Body of pancreas (tissue), 4 donors: Measurements from ENCODE around the gene WDR47. TPM values are rescaled to one million over a fixed set of nuclear protein-coding genes. Genes with fewer than 3 reads are reported as not detected.
"Not testable (repeated sequence)": the region's sequence is repeated elsewhere in the genome, so short reads cannot be mapped to it uniquely, and the experiment has no call there.

ENCODE experiments used
- ATAC-seq: fragments of 150-250 bp; one replicate; pipeline ENCODE4 v1.9.1; 2016
- DNase-seq, 4 donors: peaks; one replicate each; pipeline ENCODE4 v3.0.0-alpha.2; 2019
- H3K27ac ChIP-seq, 4 donors: fragments of 200-600 bp; sonication (generic); 1 replicate in 3 of 4; 2 replicates in 1 of 4; pipeline versions ENCODE4 v1.5.1 to v1.6.1; 2016 to 2019; ENCODE audit warnings: mild to moderate bottlenecking in 1 of 4, mixed read lengths in 1 of 4, moderate library complexity in 1 of 4
- H3K27me3 ChIP-seq, 2 donors: fragments of 200-600 bp; sonication (generic); one replicate each; pipeline ENCODE4 v1.6.0; 2016; ENCODE audit warnings: mild to moderate bottlenecking in 1 of 2
- H3K36me3 ChIP-seq, 2 donors: fragments of 200-600 bp; sonication (generic); replicated peaks in 1 of 2; 2 replicates each; pipeline ENCODE4 v1.5.1; 2016; ENCODE audit warnings: low read depth in 2 of 2; ENCODE audit not compliant: insufficient read depth in 1 of 2
- H3K4me1 ChIP-seq: fragments of 200-600 bp; sonication (generic); one replicate; pipeline ENCODE4 v1.6.0; 2016
- H3K4me3 ChIP-seq, 2 donors: fragments of 200-600 bp; sonication (generic); 1 replicate in 1 of 2; 2 replicates in 1 of 2; pipeline ENCODE4 v1.5.1; 2016 to 2019
- H3K9me3 ChIP-seq, 3 donors: fragments of 200-600 bp; sonication (generic); 1 replicate in 2 of 3; 2 replicates in 1 of 3; pipeline ENCODE4 v1.5.1; 2016
- POLR2A ChIP-seq, 3 donors: fragments of 450-650 bp; IDR thresholded peaks; one replicate each; pipeline ENCODE4 v1.6.1; 2016; ENCODE audit warnings: antibody characterized with exemption in 3 of 3, mild to moderate bottlenecking in 2 of 3
- WGBS, 2 donors: methylation state at CpG; one replicate each; pipeline ENCODE4 v1.1.5; 2017; 5-methylcytosine and 5-hydroxymethylcytosine counted together
- intact Hi-C: fragments of 100-400 bp; cut with DNase I; formaldehyde crosslinking; loops from one replicate; pipeline ENCODE4 v1.15.1; 2023
- small RNA-seq: library from RNA; depleted of rRNA; stranded (forward); fragments of <200 nt; gene quantifications from one replicate; pipeline ENCODE3, GENCODE V24; 2016
- total RNA-seq, 2 donors: library from RNA; depleted of rRNA; stranded (reverse); fragments of >200 nt; gene quantifications; one replicate each; pipeline ENCODE4 v1.1.0, GENCODE V29; 2016
- TF ChIP-seq, protein P1 (sequence below), 7 experiments: fragments of 450-650 bp in 4 of 7; fragments of 200-600 bp in 3 of 7; sonication (generic) in 3 of 7; IDR thresholded peaks; one replicate each; pipeline ENCODE4 v1.5.1; 2016 to 2019; ENCODE audit warnings: antibody characterized with exemption in 7 of 7

WDR47 gene
- total RNA-seq, 2 donors from 2014 or later: 5.6 to 7.3 TPM

DNA sequence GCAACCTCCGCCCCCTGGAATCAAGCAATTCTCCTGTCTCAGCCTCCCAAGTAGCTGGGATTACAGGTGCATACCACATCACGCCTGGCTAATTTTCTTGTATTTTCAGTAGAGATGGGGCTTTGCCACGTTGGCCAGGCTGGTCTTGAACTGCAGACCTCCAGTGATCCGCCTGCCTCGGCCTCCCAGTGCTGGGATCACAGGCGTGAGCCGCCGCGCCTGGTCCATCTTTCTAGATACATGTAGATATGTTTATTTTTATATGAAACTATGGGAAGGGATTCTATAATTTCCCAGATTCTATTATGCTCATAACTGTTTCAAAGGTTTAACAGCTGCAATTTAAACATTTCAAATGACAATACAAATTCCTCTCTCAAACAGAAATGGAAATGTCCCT is 105.7 kb downstream of the WDR47 start:
- Histone ChIP-seq H3K4me1 (no peaks in the 10 kb centered on the region), H3K27ac (no peak overlapping the region), H3K27me3 (no peaks in the 10 kb centered on the region), H3K4me3 (no peak overlapping the region), H3K9me3 (no peaks in the 10 kb centered on the region), H3K36me3 (peaks cover 8 to 53% of the 10 kb centered on the region in 2 donors)
- DNase-seq: no peak
- ATAC-seq: no peak
- 90 to 99% methylated on average over 9 of the region's 9 CpGs for WGBS, 2 donors
- intact Hi-C loops: no loop called here
- TF ChIP-seq, protein P1, sequence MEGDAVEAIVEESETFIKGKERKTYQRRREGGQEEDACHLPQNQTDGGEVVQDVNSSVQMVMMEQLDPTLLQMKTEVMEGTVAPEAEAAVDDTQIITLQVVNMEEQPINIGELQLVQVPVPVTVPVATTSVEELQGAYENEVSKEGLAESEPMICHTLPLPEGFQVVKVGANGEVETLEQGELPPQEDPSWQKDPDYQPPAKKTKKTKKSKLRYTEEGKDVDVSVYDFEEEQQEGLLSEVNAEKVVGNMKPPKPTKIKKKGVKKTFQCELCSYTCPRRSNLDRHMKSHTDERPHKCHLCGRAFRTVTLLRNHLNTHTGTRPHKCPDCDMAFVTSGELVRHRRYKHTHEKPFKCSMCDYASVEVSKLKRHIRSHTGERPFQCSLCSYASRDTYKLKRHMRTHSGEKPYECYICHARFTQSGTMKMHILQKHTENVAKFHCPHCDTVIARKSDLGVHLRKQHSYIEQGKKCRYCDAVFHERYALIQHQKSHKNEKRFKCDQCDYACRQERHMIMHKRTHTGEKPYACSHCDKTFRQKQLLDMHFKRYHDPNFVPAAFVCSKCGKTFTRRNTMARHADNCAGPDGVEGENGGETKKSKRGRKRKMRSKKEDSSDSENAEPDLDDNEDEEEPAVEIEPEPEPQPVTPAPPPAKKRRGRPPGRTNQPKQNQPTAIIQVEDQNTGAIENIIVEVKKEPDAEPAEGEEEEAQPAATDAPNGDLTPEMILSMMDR (IDR thresholded peaks at IDR 0.05): no peak
- TF ChIP-seq POLR2A (IDR thresholded peaks at IDR 0.05): no peak

DNA sequence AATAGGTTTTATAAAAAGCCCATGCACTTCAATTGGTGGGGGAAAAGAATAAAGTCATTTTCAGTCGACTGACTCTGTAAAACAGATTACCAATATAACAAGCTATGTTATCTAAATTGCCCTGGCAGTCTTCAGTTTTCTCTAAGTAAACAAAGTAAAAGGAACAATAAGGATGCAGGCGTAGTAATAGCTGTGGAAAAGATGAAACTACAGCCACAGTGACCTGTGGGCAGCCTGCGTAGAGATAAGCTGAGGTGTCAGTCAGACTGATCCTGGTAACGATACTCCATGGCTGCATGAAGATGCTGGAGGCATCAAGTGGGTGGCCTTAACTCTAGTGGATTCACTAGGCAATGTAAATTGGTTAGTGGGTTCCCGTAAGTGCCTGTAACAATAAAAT is 108.0 kb downstream of the WDR47 start:
- Histone ChIP-seq H3K4me1 (no peaks in the 10 kb centered on the region), H3K27ac (no peak overlapping the region), H3K27me3 (no peaks in the 10 kb centered on the region), H3K9me3 (no peaks in the 10 kb centered on the region), H3K4me3 (no peak overlapping the region), H3K36me3 (peaks cover 8 to 61% of the 10 kb centered on the region in 2 donors)
- no peak for DNase-seq
- WGBS, 2 donors: 78 to 85% methylated on average over 5 of the region's 5 CpGs
- intact Hi-C loops: no loop called here
- no peak for ATAC-seq
- TF ChIP-seq POLR2A (IDR thresholded peaks at IDR 0.05): no peak
- TF ChIP-seq, protein P1 (IDR thresholded peaks at IDR 0.05): no peak

DNA sequence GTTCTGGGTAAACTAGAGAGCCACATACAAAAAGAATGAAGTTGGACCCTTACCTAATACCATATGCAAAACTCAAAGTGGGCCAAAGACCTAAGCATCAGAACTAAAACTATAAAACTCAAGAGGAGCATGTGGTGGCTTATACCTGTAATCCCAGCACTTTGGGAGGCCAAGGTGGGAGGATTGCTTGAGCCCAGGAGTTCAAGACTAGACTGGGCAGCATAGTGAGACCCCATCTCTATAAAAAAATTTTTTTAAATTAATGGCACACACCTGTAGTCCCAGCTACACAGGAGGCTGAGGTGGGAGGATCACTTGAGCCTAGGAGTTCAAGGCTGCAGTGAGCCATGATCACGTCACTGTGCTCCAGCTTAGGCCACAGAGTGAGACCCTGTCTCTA is 114.3 kb downstream of the WDR47 start:
- intact Hi-C loops, DNase-seq, H3K9me3 ChIP-seq, H3K4me1 ChIP-seq, H3K4me3 ChIP-seq, H3K27ac ChIP-seq, ATAC-seq, H3K27me3 ChIP-seq: not testable (repeated sequence)
- peaks cover 3 to 34% of the 10 kb centered on the region in 2 donors for H3K36me3 ChIP-seq
- 100% methylated on average over 1 of the region's 1 CpG for WGBS, 2 donors

DNA sequence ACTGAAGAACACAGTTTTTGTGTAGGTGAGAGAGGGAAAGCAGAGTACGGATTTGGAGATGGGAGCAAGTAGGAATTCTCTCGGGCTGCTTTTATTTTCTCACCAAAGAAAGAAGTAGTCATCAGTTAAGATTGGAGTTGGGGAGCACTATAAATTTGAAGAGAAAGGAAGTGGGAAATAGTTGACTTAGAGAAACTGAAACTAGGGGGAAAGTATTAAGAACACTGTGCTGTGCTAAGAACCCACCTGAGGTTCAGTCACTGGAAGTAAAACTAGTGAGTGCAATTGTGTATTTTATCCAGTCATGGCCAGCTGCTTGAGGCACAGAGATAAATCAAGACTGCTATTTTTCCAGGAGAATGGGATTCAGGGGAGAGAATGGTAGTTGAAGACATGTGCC is 116.0 kb downstream of the WDR47 start:
- Histone ChIP-seq H3K9me3 (no peaks in the 10 kb centered on the region), H3K27ac (no peak overlapping the region), H3K36me3 (peaks cover 3 to 25% of the 10 kb centered on the region in 2 donors), H3K4me3 (no peak overlapping the region), H3K27me3 (no peaks in the 10 kb centered on the region), H3K4me1 (no peaks in the 10 kb centered on the region)
- ATAC-seq (no peak), DNase-seq (no peak)
- TF ChIP-seq, protein P1 (IDR thresholded peaks at IDR 0.05): no peak
- no peak for TF ChIP-seq POLR2A (IDR thresholded peaks at IDR 0.05)
- WGBS, 2 donors: 95 to 96% methylated on average over 2 of the region's 2 CpGs
- intact Hi-C loops: no loop called here

Small RNA genes within 50 kb of the gene (small RNA-seq; reads per million reads assigned to genes)
- gene BX679664.1: not detected
- not detected for gene BX679664.2

Other genes starting within 250 kb of the WDR47 start
- gene AKNAD1, start 185.0 kb downstream of the WDR47 start, total RNA-seq: not detected
- gene GPSM2, start 165.1 kb downstream of the WDR47 start, total RNA-seq: 1 to 10 TPM; 1.6 to 2.3 TPM
- 10 to 100 TPM; 16.2 to 17.6 TPM for gene CLCC1, start 78.6 kb downstream of the WDR47 start, total RNA-seq
- 10 to 100 TPM in 1 of 2 donors, 1 to 10 TPM in 1; 5.9 to 18.4 TPM for gene TAF13, start 33.9 kb upstream of the WDR47 start, total RNA-seq
- gene TMEM167B, start 48.7 kb upstream of the WDR47 start, total RNA-seq: 10 to 100 TPM in 1 of 2 donors, 1 to 10 TPM in 1; 5.3 to 12.7 TPM
- 100 to 1,000 TPM in 1 of 2 donors, 10 to 100 TPM in 1; 84.7 to 135 TPM for gene ELAPOR1, start 72.0 kb upstream of the WDR47 start, total RNA-seq
- 100 to 1,000 TPM in 1 of 2 donors, 10 to 100 TPM in 1; 65.3 to 123 TPM for gene SARS1, start 171.8 kb upstream of the WDR47 start, total RNA-seq
- 1 to 10 TPM; 7.3 to 7.5 TPM for gene CELSR2, start 207.4 kb upstream of the WDR47 start, total RNA-seq
- gene PSRC1, start 241.0 kb upstream of the WDR47 start, total RNA-seq: 1 to 10 TPM in 1 of 2 donors, not detected in 1; 1.8 TPM